Measurements from ENCODE around the gene AUTS2. TPM values are rescaled to one million over a fixed set of nuclear protein-coding genes. Genes with fewer than 3 reads are reported as not detected.
A peak's percentile ranks its signal among the peaks of the same experiment; 100 is the strongest.

AUTS2 gene
- total and polyA plus RNA-seq, 5 donors = 7.0 to 15.4 (median 10.6) TPM

DNA sequence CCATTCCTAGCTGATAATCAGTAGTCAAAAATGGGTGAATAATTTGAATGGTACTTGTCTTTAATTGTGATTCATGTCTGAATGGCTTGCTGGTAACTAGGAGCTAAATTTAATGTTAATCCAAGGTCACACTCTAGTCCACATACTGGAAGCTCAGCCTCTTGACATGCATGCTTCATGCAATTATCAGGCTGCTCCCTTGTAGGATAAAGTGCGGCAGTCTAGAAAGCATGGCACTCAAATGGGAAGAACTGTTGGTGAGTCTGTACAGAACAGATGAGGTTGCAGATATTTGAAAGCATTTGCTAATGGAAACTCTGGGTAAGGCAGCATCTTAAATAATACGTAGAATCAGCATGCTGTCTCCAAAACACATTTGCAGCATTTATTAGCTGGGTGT lies 499.4 kb downstream of the AUTS2 start:
- no peak for ATAC-seq
- intact Hi-C loops (cut with DNase I) = no loop called here
- DNase-seq = no peak
- H3K27me3 ChIP-seq (ENCODE audit: control insufficient read depth, insufficient read depth) = no peaks in the 10 kb centered on the region
- peaks cover under 1% of the 10 kb centered on the region for H3K4me1 ChIP-seq (ENCODE audit: control insufficient read depth, insufficient read depth, low read length)
- H3K4me3 ChIP-seq (ENCODE audit: low read length) = no peak overlapping the region
- no peaks in the 10 kb centered on the region for H3K9me3 ChIP-seq (ENCODE audit: control insufficient read depth, low read length)
- H3K27ac ChIP-seq (ENCODE audit: low read length) = no peak overlapping the region
- 72% methylated on average over 2 of the region's 2 CpGs for WGBS

GRCh38 chr7:70098133-70098561 lies 499.9 kb downstream of the AUTS2 start:
- ATAC-seq = peak in 1 of 2 donors; percentile 40
- no peaks in the 10 kb centered on the region for H3K4me1 ChIP-seq (ENCODE audit: control insufficient read depth, insufficient read depth, low read length)
- DNase-seq = no peak
- H3K27ac ChIP-seq (ENCODE audit: low read length) = no peak overlapping the region
- H3K4me3 ChIP-seq (ENCODE audit: low read length) = no peak overlapping the region
- WGBS = 24% methylated on average over 3 of the region's 3 CpGs
- H3K9me3 ChIP-seq (ENCODE audit: control insufficient read depth, low read length) = no peaks in the 10 kb centered on the region
- H3K27me3 ChIP-seq (ENCODE audit: control insufficient read depth, insufficient read depth) = no peaks in the 10 kb centered on the region
- intact Hi-C loops (cut with DNase I) = no loop called here

- intact Hi-C loops (cut with DNase I) = no loop called here
- ATAC-seq (peak in 1 of 2 donors; percentile 49), DNase-seq (no peak)
- Histone ChIP-seq H3K4me3 (ENCODE audit: low read length) (no peak overlapping the region), H3K4me1 (ENCODE audit: control insufficient read depth, insufficient read depth, low read length) (no peaks in the 10 kb centered on the region), H3K9me3 (ENCODE audit: control insufficient read depth, low read length) (no peaks in the 10 kb centered on the region), H3K27ac (ENCODE audit: low read length) (no peak overlapping the region), H3K27me3 (ENCODE audit: control insufficient read depth, insufficient read depth) (no peaks in the 10 kb centered on the region)
- WGBS = 62% methylated on average over 7 of the region's 7 CpGs
Observed at GRCh38 chr7:70098905-70099672, 500.8 kb downstream of the AUTS2 start.

DNA sequence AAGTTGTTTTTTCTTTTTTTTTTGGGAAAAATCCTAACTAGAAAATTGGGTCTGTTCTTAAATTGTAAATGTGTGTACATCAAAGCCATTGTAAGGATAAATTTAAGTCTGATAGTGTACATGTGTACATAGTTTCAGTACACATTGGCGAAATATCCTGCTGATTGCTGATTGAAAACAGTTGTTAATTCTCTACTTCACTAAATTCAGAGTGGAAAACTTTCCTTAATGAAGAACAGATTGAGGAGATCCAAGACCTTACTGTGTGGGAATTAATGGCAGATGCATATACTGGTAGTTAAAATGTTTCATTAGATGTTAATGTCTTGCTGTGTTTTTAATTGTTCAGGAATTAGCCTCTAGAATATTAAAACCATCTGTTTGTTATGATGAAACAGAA lies 506.0 kb downstream of the AUTS2 start:
- H3K4me1 ChIP-seq (ENCODE audit: control insufficient read depth, insufficient read depth, low read length) = no peaks in the 10 kb centered on the region
- H3K27me3 ChIP-seq (ENCODE audit: control insufficient read depth, insufficient read depth) = no peaks in the 10 kb centered on the region
- WGBS = 99% methylated on average over 1 of the region's 1 CpG
- H3K9me3 ChIP-seq (ENCODE audit: control insufficient read depth, low read length) = no peaks in the 10 kb centered on the region
- H3K4me3 ChIP-seq (ENCODE audit: low read length) = no peak overlapping the region
- DNase-seq (no peak), ATAC-seq (no peak)
- no peak overlapping the region for H3K27ac ChIP-seq (ENCODE audit: low read length)
- intact Hi-C loops (cut with DNase I) = no loop called here

- no peak overlapping the region for H3K27ac ChIP-seq (ENCODE audit: low read length)
- ATAC-seq = no peak
- intact Hi-C loops (cut with DNase I) = no loop called here
- DNase-seq = no peak
- H3K4me1 ChIP-seq (ENCODE audit: control insufficient read depth, insufficient read depth, low read length) = no peaks in the 10 kb centered on the region
- no peaks in the 10 kb centered on the region for H3K27me3 ChIP-seq (ENCODE audit: control insufficient read depth, insufficient read depth)
- WGBS = 95% methylated on average over 2 of the region's 2 CpGs
- H3K4me3 ChIP-seq (ENCODE audit: low read length) = no peak overlapping the region
- H3K9me3 ChIP-seq (ENCODE audit: control insufficient read depth, low read length) = no peaks in the 10 kb centered on the region
Observed at GRCh38 chr7:70113078-70113477, 514.8 kb downstream of the AUTS2 start.

GRCh38 chr7:70113536-70113935 lies 515.3 kb downstream of the AUTS2 start:
- DNase-seq = no peak
- WGBS = 95% methylated on average over 3 of the region's 3 CpGs
- ATAC-seq = no peak
- Histone ChIP-seq H3K27ac (ENCODE audit: low read length) (no peak overlapping the region), H3K27me3 (ENCODE audit: control insufficient read depth, insufficient read depth) (no peaks in the 10 kb centered on the region), H3K9me3 (ENCODE audit: control insufficient read depth, low read length) (no peaks in the 10 kb centered on the region), H3K4me3 (ENCODE audit: low read length) (no peak overlapping the region), H3K4me1 (ENCODE audit: control insufficient read depth, insufficient read depth, low read length) (no peaks in the 10 kb centered on the region)
- intact Hi-C loops (cut with DNase I) = no loop called here

- DNase-seq (no peak), ATAC-seq (no peak)
- Histone ChIP-seq H3K4me3 (ENCODE audit: low read length) (no peak overlapping the region), H3K9me3 (ENCODE audit: control insufficient read depth, low read length) (no peaks in the 10 kb centered on the region), H3K4me1 (ENCODE audit: control insufficient read depth, insufficient read depth, low read length) (no peaks in the 10 kb centered on the region), H3K27me3 (ENCODE audit: control insufficient read depth, insufficient read depth) (no peaks in the 10 kb centered on the region), H3K27ac (ENCODE audit: low read length) (no peak overlapping the region)
- intact Hi-C loops (cut with DNase I) = no loop called here
- WGBS = 87% methylated on average over 2 of the region's 2 CpGs
Observed at GRCh38 chr7:70114806-70115205, 516.5 kb downstream of the AUTS2 start.

DNA sequence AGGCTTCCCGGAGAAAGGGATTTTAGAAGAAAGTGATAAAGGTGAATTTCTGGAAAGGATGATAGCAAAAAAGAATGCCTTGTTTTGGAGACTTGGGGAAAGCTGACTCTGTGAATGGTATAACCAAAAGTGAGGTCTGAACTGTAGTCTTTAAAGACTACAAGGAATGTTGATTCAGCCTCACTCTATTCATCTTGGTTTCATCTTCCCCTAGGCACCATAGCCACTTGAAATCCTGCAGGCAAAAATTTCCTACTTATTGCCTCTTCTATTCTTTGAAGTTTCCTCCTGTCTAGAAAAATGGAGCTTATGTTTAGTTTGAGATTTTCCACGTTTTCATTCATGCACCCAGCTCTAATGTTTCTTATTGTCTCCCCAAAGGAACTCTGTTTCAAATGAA lies 518.0 kb downstream of the AUTS2 start:
- 69% methylated on average over 2 of the region's 2 CpGs for WGBS
- no peak overlapping the region for H3K4me3 ChIP-seq (ENCODE audit: low read length)
- H3K27me3 ChIP-seq (ENCODE audit: control insufficient read depth, insufficient read depth) = no peaks in the 10 kb centered on the region
- DNase-seq = no peak
- H3K4me1 ChIP-seq (ENCODE audit: control insufficient read depth, insufficient read depth, low read length) = no peaks in the 10 kb centered on the region
- no peak overlapping the region for H3K27ac ChIP-seq (ENCODE audit: low read length)
- H3K9me3 ChIP-seq (ENCODE audit: control insufficient read depth, low read length) = no peaks in the 10 kb centered on the region
- intact Hi-C loops (cut with DNase I) = no loop called here
- no peak for ATAC-seq

GRCh38 chr7:70116867-70117266 lies 518.6 kb downstream of the AUTS2 start:
- intact Hi-C loops (cut with DNase I) = no loop called here
- no peak overlapping the region for H3K27ac ChIP-seq (ENCODE audit: low read length)
- 100% methylated on average over 1 of the region's 1 CpG for WGBS
- H3K4me1 ChIP-seq (ENCODE audit: control insufficient read depth, insufficient read depth, low read length) = no peaks in the 10 kb centered on the region
- H3K27me3 ChIP-seq (ENCODE audit: control insufficient read depth, insufficient read depth) = no peaks in the 10 kb centered on the region
- ATAC-seq (no peak), DNase-seq (no peak)
- no peak overlapping the region for H3K4me3 ChIP-seq (ENCODE audit: low read length)
- H3K9me3 ChIP-seq (ENCODE audit: control insufficient read depth, low read length) = no peaks in the 10 kb centered on the region

DNA sequence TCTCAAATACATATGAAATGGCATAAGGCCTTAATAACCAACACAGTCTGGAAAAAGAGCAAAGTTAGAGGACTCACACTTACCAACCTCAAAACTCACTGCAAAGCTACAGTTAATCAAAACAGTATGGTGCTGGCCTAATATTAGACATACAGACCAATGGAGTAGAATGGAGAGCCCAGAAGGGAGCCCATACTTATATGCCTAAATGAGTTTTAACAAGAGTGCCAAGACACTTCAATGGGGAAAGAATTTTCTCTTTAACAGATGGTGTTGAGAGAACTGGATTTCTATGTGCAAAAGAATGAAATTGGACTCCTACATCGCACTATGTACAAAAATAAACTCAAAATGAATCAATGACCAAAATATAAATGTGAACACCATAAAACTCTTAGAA lies 522.6 kb downstream of the AUTS2 start:
- Histone ChIP-seq H3K27ac (ENCODE audit: low read length) (no peak overlapping the region), H3K4me1 (ENCODE audit: control insufficient read depth, insufficient read depth, low read length) (no peaks in the 10 kb centered on the region), H3K4me3 (ENCODE audit: low read length) (no peak overlapping the region), H3K9me3 (ENCODE audit: control insufficient read depth, low read length) (no peaks in the 10 kb centered on the region), H3K27me3 (ENCODE audit: control insufficient read depth, insufficient read depth) (no peaks in the 10 kb centered on the region)
- ATAC-seq (no peak), DNase-seq (no peak)
- intact Hi-C loops (cut with DNase I) = no loop called here
- WGBS = 97% methylated on average over 1 of the region's 1 CpG

- no peak for ATAC-seq
- intact Hi-C loops (cut with DNase I) = no loop called here
- 79% methylated on average over 3 of the region's 3 CpGs for WGBS
- H3K4me1 ChIP-seq (ENCODE audit: control insufficient read depth, insufficient read depth, low read length) = no peaks in the 10 kb centered on the region
- H3K27me3 ChIP-seq (ENCODE audit: control insufficient read depth, insufficient read depth) = no peaks in the 10 kb centered on the region
- no peak for DNase-seq
- no peaks in the 10 kb centered on the region for H3K9me3 ChIP-seq (ENCODE audit: control insufficient read depth, low read length)
- H3K4me3 ChIP-seq (ENCODE audit: low read length) = no peak overlapping the region
- H3K27ac ChIP-seq (ENCODE audit: low read length) = no peak overlapping the region
Observed at GRCh38 chr7:70131817-70132216, 533.5 kb downstream of the AUTS2 start.

Measured in right cardiac atrium (tissue), 5 donors.